Vagina (tissue), 2 donors: Measurements from ENCODE around the gene NOP53.

Experiments used
- CTCF ChIP-seq, 3 experiments: fragments of 450-650 bp in 2 of 3; fragments of 200-600 bp in 1 of 3; sonication (generic) in 1 of 3; IDR thresholded peaks; one replicate each; pipeline ENCODE4 v1.5.1; 2017 to 2019; ENCODE audit warnings: antibody characterized with exemption in 3 of 3, mild to moderate bottlenecking in 2 of 3, moderate library complexity in 2 of 3
- POLR2AphosphoS5 ChIP-seq, 2 donors: sonication (generic); formaldehyde crosslinking; IDR thresholded peaks; one replicate each; pipeline ENCODE4 v1.9.0; 2017; ENCODE audit warnings: antibody characterized with exemption in 2 of 2, mild to moderate bottlenecking in 2 of 2, low read depth in 1 of 2; ENCODE audit not compliant: insufficient read depth in 1 of 2

- no peak for TF ChIP-seq CTCF (IDR thresholded peaks at IDR 0.05)
- no peak for TF ChIP-seq POLR2AphosphoS5 (IDR thresholded peaks at IDR 0.05; ENCODE audit: insufficient read depth in 1 of 2, low read depth in 1 of 2)
Observed at GRCh38 chr19:47802521-47803043, 57.2 kb downstream of the NOP53 start.
